ENCODE data around the gene SLC25A25.

Gene SLC25A25

GRCh38 chr9:128150594-128151308 is 82.7 kb downstream of the SLC25A25 start:
- no peak overlapping the region for H3K9ac ChIP-seq (ENCODE audit: low read depth, low read length)

GRCh38 chr9:128151309-128152132 is 83.5 kb downstream of the SLC25A25 start:
- Histone ChIP-seq H3K36me3 (ENCODE audit: insufficient read depth, low read length) (no peaks in the 10 kb centered on the region), H3K4me1 (ENCODE audit: insufficient read depth, low read length) (peaks cover 8% of the 10 kb centered on the region), H3K9ac (ENCODE audit: low read depth, low read length) (no peak overlapping the region), H3K9me3 (ENCODE audit: control insufficient read depth, insufficient read depth, low read length) (no peaks in the 10 kb centered on the region)

More at GRCh38 chr9:128150594-128151308, 82.7 kb downstream of the SLC25A25 start:
- Histone ChIP-seq H3K9me3 (ENCODE audit: control insufficient read depth, insufficient read depth, low read length) (no peaks in the 10 kb centered on the region), H3K36me3 (ENCODE audit: insufficient read depth, low read length) (no peaks in the 10 kb centered on the region), H3K4me1 (ENCODE audit: insufficient read depth, low read length) (peaks cover 8% of the 10 kb centered on the region)

- H3K9me3 ChIP-seq (ENCODE audit: control insufficient read depth, insufficient read depth, low read length) = no peaks in the 10 kb centered on the region
- peaks cover 8% of the 10 kb centered on the region for H3K4me1 ChIP-seq (ENCODE audit: insufficient read depth, low read length)
- H3K9ac ChIP-seq (ENCODE audit: low read depth, low read length) = no peak overlapping the region
- H3K36me3 ChIP-seq (ENCODE audit: insufficient read depth, low read length) = no peaks in the 10 kb centered on the region
Observed at GRCh38 chr9:128152133-128153059, 84.4 kb downstream of the SLC25A25 start.

GRCh38 chr9:128153060-128153946 is 85.3 kb downstream of the SLC25A25 start:
- H3K9ac ChIP-seq (ENCODE audit: low read depth, low read length) = no peak overlapping the region
- peaks cover 8% of the 10 kb centered on the region for H3K4me1 ChIP-seq (ENCODE audit: insufficient read depth, low read length)

GRCh38 chr9:128153947-128154695 is 86.1 kb downstream of the SLC25A25 start:
- no peak overlapping the region for H3K9ac ChIP-seq (ENCODE audit: low read depth, low read length)
- no peaks in the 10 kb centered on the region for H3K36me3 ChIP-seq (ENCODE audit: insufficient read depth, low read length)
- no peaks in the 10 kb centered on the region for H3K9me3 ChIP-seq (ENCODE audit: control insufficient read depth, insufficient read depth, low read length)
- peaks cover 8% of the 10 kb centered on the region for H3K4me1 ChIP-seq (ENCODE audit: insufficient read depth, low read length)

More at GRCh38 chr9:128153060-128153946, 85.3 kb downstream of the SLC25A25 start:
- Histone ChIP-seq H3K36me3 (ENCODE audit: insufficient read depth, low read length) (no peaks in the 10 kb centered on the region), H3K9me3 (ENCODE audit: control insufficient read depth, insufficient read depth, low read length) (no peaks in the 10 kb centered on the region)

- Histone ChIP-seq H3K9ac (ENCODE audit: low read depth, low read length) (no peak overlapping the region), H3K4me1 (ENCODE audit: insufficient read depth, low read length) (peaks cover 1% of the 10 kb centered on the region; the same call in 1 of the 2 replicates), H3K36me3 (ENCODE audit: insufficient read depth, low read length) (no peaks in the 10 kb centered on the region), H3K9me3 (ENCODE audit: control insufficient read depth, insufficient read depth, low read length) (no peaks in the 10 kb centered on the region)
Observed at GRCh38 chr9:128155736-128156500, 87.9 kb downstream of the SLC25A25 start.
